HG03159 (cell line): ENCODE results near the gene ATP11A.

Experiments used
- ATAC-seq: cut with Tn5 transposase; IDR thresholded peaks from one replicate; pipeline ENCODE4 v1.9.1; 2021; ENCODE audit warnings: mild to moderate bottlenecking, moderate library complexity; ENCODE audit not compliant: unreplicated experiment

The ATP11A gene

GRCh38 chr13:112738606-112739005 lies 48.8 kb downstream of the ATP11A start:
- no peak for ATAC-seq

- no peak for ATAC-seq
Observed at GRCh38 chr13:112740502-112741131, 50.8 kb downstream of the ATP11A start.

DNA sequence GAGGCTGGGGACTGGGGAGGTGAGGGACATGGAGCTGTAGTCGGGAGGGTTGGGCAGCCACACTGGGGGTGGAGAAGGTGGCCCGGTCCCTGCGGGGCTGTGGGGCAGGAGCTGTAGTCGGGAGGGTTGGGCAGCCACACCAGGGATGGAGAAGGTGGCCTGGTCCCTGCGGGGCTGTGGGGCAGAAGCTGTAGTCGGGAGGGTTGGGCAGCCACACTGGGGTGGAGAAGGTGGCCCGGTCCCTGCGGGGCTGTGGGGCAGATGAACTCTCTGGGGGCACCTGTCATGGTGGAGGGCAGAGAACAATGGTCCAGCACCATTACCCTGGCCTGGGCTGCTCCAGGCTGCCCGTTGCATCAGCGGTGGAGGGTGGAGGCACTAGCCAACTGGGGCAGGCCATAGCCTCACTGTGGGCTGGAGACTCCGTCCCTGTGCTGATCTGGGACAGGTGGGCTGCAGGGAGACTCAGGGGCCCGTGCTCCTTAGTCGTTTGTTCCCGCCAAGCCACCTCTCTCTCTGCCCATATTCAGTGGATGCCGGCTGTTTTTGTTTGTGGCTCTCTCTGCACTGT lies 51.4 kb downstream of the ATP11A start:
- no peak for ATAC-seq

DNA sequence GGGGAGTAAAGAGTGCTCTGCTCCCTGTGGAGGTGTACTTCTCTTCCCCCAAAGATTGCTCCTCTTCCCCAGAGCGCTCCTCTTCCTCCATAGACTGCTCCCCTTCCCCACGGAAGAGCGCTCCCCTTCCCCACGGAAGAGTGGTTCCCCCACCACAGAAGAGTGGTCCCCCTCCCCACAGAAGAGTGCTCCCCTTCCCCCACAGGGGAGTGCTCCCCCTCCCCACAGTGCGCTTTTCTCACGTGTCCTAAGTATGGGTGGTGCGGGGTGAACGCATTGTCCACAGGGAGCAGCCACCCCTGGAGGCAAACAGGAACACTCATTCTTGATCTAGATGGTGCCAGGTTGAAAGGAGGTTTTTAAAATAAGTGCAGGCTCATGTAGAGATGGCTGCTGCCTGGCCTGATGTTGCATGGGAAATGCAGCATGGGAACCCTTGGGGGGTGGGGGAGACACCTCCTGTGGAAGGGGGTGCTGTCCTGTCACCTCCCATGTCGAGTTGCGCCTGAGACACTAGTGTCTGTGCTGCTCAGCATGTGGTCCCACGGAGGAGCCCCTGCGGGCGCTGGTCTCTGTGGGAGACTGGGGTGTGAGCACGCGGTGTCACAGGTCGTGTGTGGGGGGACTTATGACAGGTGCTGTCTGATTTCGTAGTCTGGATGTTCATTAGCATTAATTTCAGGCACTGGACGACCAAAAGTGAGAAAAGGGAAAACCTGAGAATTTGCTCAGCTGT lies 52.2 kb downstream of the ATP11A start:
- no peak for ATAC-seq

DNA sequence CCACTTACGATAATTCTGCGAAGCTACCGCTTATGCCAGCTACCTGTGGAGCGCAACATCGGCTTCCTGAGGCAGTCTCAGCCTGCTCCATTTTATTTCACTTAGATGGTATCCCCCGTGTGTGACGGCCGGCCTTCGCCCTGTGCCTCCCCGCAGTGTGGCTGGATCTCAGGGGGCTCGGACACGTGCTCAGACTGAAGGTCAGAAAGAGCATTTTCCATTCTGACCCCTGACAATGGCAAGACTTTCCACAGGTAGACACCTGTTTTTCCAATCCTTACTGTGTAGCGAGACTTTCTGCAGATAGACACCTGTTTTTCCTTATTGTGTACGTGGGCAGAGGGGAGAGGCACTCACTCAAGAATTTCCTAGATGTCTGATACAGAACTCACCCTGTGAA lies 52.7 kb downstream of the ATP11A start:
- no peak for ATAC-seq

DNA sequence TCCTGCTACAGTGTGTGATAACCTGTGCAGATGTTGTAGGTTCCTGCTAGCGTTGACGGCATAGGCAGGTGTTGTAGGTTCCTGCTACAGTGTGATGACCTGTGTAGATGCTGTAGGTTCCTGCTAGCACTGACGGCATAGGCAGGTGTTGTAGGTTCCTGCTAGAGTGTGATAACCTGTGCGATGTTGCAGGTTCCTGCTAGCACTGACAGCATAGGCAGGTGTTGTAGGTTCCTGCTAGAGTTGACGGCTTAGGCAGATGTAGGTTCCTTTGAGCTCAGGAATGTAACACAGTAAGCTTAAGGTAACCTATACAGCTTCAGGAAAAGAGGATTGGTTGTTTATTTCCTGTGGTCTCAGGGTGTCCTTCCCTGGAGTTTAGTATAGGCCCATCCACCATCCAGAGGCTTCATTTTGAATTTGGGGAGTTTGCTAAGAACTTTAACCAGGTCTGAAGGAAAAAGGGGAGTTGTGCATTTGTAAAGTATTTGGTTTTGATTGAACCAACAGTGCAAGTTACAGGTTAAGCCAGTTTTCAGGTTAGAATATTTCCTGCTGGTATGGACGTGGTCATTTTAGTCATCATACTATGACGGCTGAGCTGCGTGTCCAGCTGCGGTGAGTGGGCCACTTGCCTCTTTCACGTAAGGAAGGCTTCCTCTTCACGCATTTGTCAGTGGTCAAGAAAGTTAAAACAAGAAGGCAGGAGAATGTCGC lies 53.8 kb downstream of the ATP11A start:
- ATAC-seq = no peak

DNA sequence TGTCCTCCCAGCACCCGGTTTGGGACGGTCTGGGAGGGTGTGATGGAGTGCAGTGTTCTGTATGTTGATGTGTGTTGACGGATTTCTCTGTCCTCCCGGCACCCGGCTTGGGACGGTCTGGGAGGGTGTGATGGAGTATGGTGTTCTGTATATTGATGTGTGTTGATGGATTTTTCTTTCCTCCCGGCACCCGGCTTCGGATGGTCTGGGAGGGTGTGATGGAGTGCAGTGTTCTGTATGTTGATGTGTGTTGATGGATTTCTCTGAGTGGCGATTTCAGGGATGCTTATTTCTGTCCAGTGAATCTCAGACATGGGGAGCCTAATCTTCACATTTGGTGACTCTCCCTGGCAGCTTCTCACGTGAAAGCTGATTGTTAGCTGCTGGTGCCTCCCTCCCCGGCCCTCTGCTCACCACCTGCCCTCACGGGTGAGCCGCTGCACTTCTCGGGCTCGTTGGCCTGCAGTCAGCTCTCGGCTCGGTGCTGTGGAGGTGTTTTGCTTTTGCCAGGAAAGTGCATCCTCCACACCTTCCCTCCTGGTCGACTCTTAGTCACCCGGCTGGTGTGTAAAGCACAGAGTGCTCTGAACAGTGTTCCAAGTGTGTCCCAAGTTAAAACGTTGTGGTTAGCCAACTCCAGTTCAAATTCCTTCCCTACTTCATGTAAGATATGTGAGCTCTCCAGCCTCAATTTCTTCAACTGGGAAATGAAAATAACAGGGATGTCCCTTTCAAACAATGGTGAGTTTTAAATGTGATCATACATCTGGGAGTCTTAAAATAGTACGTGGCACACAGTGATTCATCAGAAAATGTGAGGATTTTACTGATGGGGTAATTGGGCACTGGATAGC lies 54.6 kb downstream of the ATP11A start:
- no peak for ATAC-seq

DNA sequence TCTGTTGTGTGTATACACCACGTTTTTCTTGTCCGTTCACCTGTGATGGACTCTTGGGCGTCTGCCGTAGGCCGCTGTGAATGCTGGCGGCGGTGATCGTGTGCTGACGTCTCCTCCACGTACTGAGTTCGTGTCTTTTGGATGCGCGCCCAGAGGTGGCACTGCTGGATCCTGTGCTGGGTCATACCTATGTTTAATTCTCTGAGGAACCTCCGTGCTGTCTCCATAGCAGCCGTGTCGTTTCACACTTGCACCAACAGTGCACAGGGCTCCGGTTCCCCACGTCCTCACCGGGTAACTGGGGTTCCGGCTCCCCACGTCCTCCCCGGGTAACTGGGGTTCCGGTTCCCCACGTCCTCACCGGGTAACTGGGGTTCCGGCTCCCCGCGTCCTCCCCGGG lies 56.2 kb downstream of the ATP11A start:
- no peak for ATAC-seq

- no peak for ATAC-seq
Observed at GRCh38 chr13:112747256-112747655, 57.4 kb downstream of the ATP11A start.

GRCh38 chr13:112748947-112749735 lies 59.3 kb downstream of the ATP11A start:
- no peak for ATAC-seq

- no peak for ATAC-seq
Observed at GRCh38 chr13:112750570-112750969, 60.7 kb downstream of the ATP11A start.

GRCh38 chr13:112751617-112752016 lies 61.8 kb downstream of the ATP11A start:
- ATAC-seq = no peak

GRCh38 chr13:112752211-112752610 lies 62.4 kb downstream of the ATP11A start:
- no peak for ATAC-seq

GRCh38 chr13:112752711-112753541 lies 63.1 kb downstream of the ATP11A start:
- no peak for ATAC-seq

DNA sequence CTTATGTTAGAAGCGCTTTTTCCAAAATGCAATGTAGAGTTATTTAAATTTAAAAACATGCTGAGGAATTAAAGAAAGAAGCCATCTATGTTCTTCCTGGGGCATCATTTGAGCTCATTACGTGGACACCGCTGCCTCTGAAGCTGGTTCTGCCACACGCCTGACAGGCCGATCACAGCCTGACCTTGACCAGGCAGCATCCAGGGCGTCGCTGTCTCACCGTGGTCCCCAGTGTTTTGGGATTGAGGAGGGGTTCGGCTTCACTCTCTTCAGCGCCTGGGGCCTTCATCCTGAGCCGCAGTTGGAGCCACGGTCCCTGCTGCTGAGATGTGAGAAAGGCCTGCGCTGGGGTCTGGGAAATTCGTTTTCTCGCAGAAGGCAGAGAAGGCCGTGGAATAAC lies 64.0 kb downstream of the ATP11A start:
- no peak for ATAC-seq

GRCh38 chr13:112754281-112755025 lies 64.6 kb downstream of the ATP11A start:
- ATAC-seq = no peak

DNA sequence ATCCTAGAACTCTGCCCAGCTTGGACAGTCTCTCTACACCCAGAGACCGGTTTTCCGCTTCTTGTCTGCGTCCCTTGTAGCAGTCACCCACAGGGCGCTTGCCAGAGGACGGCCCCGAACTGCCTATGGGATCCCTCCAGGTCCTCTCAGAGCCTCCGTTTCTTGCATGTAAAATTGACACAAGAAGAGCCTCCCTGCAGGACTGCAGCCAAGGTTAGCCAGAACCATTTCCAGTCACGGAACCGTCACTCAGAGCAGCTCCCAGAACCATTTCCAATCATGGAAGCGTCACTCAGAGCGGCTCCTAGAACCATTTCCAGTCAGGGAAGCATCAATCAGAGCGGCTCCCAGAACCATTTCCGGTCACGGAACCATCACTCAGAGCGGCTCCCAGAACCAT lies 65.5 kb downstream of the ATP11A start:
- no peak for ATAC-seq

DNA sequence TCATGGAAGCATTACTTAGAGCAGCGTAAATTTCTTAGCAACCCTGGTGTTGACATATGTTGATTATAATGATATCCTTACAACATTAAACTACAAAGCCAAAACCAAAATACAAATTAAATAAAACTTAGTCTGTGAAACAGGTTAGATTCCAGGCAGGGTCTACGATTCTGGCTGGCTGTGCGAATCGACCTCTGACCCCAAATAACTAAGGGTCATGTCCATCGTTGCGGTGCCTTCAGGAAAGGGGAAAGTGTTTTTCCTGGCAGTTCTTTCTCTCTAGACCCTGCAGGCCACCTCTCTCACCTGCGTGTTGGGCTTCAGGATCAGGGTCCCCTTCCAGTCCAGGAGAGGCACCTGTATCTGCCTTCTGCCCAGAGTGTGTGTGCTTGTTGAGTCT lies 66.2 kb downstream of the ATP11A start:
- ATAC-seq = no peak
